ENCODE data around the gene TAF9.

- TF ChIP-seq EZH2 (IDR thresholded peaks at IDR 0.05) (no peak), CTCF (IDR thresholded peaks at IDR 0.05) (no peak), EZH2phosphoT487 (IDR thresholded peaks at IDR 0.05) (no peak)
Observed at GRCh38 chr5:69416699-69417098, 47.4 kb upstream of the TAF9 start.
